Measurements from ENCODE around the gene JARID2.
A peak's percentile ranks its signal among the peaks of the same experiment; 100 is the strongest.

Gene JARID2

GRCh38 chr6:15247500-15248450 is 1.9 kb downstream of the JARID2 start:
- DNase-seq: peak; percentile 70

- DNase-seq: peak; percentile 98
Measured at GRCh38 chr6:15248451-15249370, 2.8 kb downstream of the JARID2 start.

- DNase-seq: no peak
Measured at GRCh38 chr6:15249371-15250019, 3.6 kb downstream of the JARID2 start.

- DNase-seq: no peak
Measured at GRCh38 chr6:15250187-15251168, 4.6 kb downstream of the JARID2 start.

- DNase-seq: no peak
Measured at GRCh38 chr6:15252195-15252594, 6.3 kb downstream of the JARID2 start.

- DNase-seq: no peak
Measured at GRCh38 chr6:15253203-15254022, 7.5 kb downstream of the JARID2 start.

- DNase-seq: peak; percentile 76
Measured at GRCh38 chr6:15254070-15254975, 8.5 kb downstream of the JARID2 start.

GRCh38 chr6:15255481-15255880 is 9.6 kb downstream of the JARID2 start:
- no peak for DNase-seq

GRCh38 chr6:15255909-15256395 is 10.1 kb downstream of the JARID2 start:
- DNase-seq: no peak

GRCh38 chr6:15256538-15257271 is 10.8 kb downstream of the JARID2 start:
- DNase-seq: peak; percentile 64

- DNase-seq: peak; percentile 44
Measured at GRCh38 chr6:15257357-15258132, 11.7 kb downstream of the JARID2 start.

- no peak for DNase-seq
Measured at GRCh38 chr6:15259766-15260098, 13.9 kb downstream of the JARID2 start.

- DNase-seq: peak; percentile 94
Measured at GRCh38 chr6:15260099-15260821, 14.4 kb downstream of the JARID2 start.

- DNase-seq: no peak
Measured at GRCh38 chr6:15263780-15264374, 18.0 kb downstream of the JARID2 start.

GRCh38 chr6:15264412-15264811 is 18.5 kb downstream of the JARID2 start:
- DNase-seq: no peak

- DNase-seq: peak; percentile 68
Measured at GRCh38 chr6:15264902-15265761, 19.3 kb downstream of the JARID2 start.

Measured in fibroblast of skin of right biceps (primary cell).